ENCODE results near the gene CNNM4.

GRCh38 chr2:96737831-96738230 lies 22.9 kb upstream of the CNNM4 start:
- TF ChIP-seq CTCF (conservative IDR thresholded peaks at IDR 0.05) (no peak), ZFX (IDR thresholded peaks at IDR 0.05) (no peak)
